Sigmoid colon (tissue), 7 donors: Measurements from ENCODE around the gene MAD2L1BP. TPM values are rescaled to one million over a fixed set of nuclear protein-coding genes. Genes with fewer than 3 reads are reported as not detected.
A peak's percentile ranks its signal among the peaks of the same experiment; 100 is the strongest.

Experiments
- DNase-seq: peaks from one replicate; pipeline ENCODE4 v3.0.0-alpha.2; 2019
- H3K27ac ChIP-seq, 4 donors: fragments of 200-600 bp; sonication (generic); one replicate each; pipeline ENCODE4 v1.5.1; 2016 to 2019; ENCODE audit warnings: mild to moderate bottlenecking in 1 of 4
- H3K27me3 ChIP-seq, 3 donors: fragments of 200-600 bp; sonication (generic); one replicate each; pipeline ENCODE4 v1.5.1; 2019; ENCODE audit warnings: mild to moderate bottlenecking in 1 of 3
- H3K36me3 ChIP-seq, 4 donors: fragments of 200-600 bp; sonication (generic); one replicate each; pipeline ENCODE4 v1.5.1; 2016 to 2019
- H3K4me1 ChIP-seq, 4 donors: fragments of 200-600 bp; sonication (generic); one replicate each; pipeline ENCODE4 v1.5.1; 2017 to 2019
- H3K4me3 ChIP-seq, 4 donors: fragments of 200-600 bp; sonication (generic); one replicate each; pipeline ENCODE4 v1.5.1; 2017 to 2019; ENCODE audit warnings: mild to moderate bottlenecking in 2 of 4, moderate library complexity in 1 of 4
- H3K9me3 ChIP-seq, 4 donors: fragments of 200-600 bp in 3 of 4; sonication (generic) in 3 of 4; one replicate each; pipeline versions ENCODE4 v1.5.1 to v1.6.1; 2013 to 2019
- CTCF ChIP-seq, 4 experiments: fragments of 450-650 bp in 3 of 4; fragments of 200-600 bp in 1 of 4; IDR thresholded peaks; one replicate each; pipeline ENCODE4 v1.5.1; 2016 to 2019; ENCODE audit warnings: antibody characterized with exemption in 4 of 4, mild to moderate bottlenecking in 3 of 4, moderate library complexity in 2 of 4
- EP300 ChIP-seq, 4 donors: sonication (generic); formaldehyde crosslinking; IDR thresholded peaks; one replicate each; pipeline ENCODE4 v1.6.1; 2017; ENCODE audit warnings: antibody characterized with exemption in 4 of 4
- POLR2A ChIP-seq, 2 donors: fragments of 450-650 bp; IDR thresholded peaks; one replicate each; pipeline ENCODE4 v1.6.1; 2016; ENCODE audit warnings: antibody characterized with exemption in 2 of 2, mild to moderate bottlenecking in 2 of 2, moderate library complexity in 2 of 2
- POLR2AphosphoS5 ChIP-seq, 4 donors: sonication (generic); formaldehyde crosslinking; IDR thresholded peaks; one replicate each; pipeline ENCODE4 v1.6.1; 2017; ENCODE audit warnings: antibody characterized with exemption in 4 of 4
- WGBS, 2 donors: extraction: QIAGEN DNeasy Blood & Tissue Kit; methylation state at CpG; one replicate each; pipeline ENCODE4 v1.1.7; 2013; 5-methylcytosine and 5-hydroxymethylcytosine counted together
- intact Hi-C: fragments of 100-400 bp; cut with DNase I; formaldehyde crosslinking; loops from one replicate; pipeline ENCODE4 v1.15.1; 2023
- polyA plus RNA-seq, 3 donors: library from polyadenylated mRNA; stranded (reverse); fragments of 200-250 nt; gene quantifications; one replicate each; pipeline ENCODE4 v1.2.3, GENCODE V29; 2013
- total RNA-seq, 4 donors: library from RNA; depleted of rRNA; stranded (reverse); fragments of >200 nt; gene quantifications; one replicate each; pipeline ENCODE4 v1.1.0, GENCODE V29; 2016
- donor health status: healthy with polysubstance abuse.
- donor health status: Bipolar disorder and iron deficiency.
- donor health status: healthy.

Gene MAD2L1BP
- total and polyA plus RNA-seq, 7 donors: 13.0 to 68.7 (median 32.3) TPM

- WGBS, 2 donors: 72 to 84% methylated on average over 9 of the region's 9 CpGs
- Histone ChIP-seq H3K36me3 (peaks cover 0 to 21% (median 10%) of the 10 kb centered on the region in 4 donors), H3K4me1 (peaks cover 0 to 46% (median 43%) of the 10 kb centered on the region in 4 donors), H3K27me3 (no peaks in the 10 kb centered on the region), H3K9me3 (no peaks in the 10 kb centered on the region), H3K27ac (peak overlapping the region; percentile 81 to 88 (median 87)), H3K4me3 (no peak overlapping the region)
- intact Hi-C loops: no loop called here
- no peak for DNase-seq
- TF ChIP-seq POLR2AphosphoS5 (IDR thresholded peaks at IDR 0.05) (no peak), CTCF (IDR thresholded peaks at IDR 0.05) (no peak), POLR2A (IDR thresholded peaks at IDR 0.05) (no peak), EP300 (IDR thresholded peaks at IDR 0.05) (no peak)
Observed at GRCh38 chr6:43634702-43635303, 837 bp upstream of the MAD2L1BP start.

GRCh38 chr6:43636308-43636659 lies 644 bp downstream of the MAD2L1BP start:
- no peaks in the 10 kb centered on the region for H3K27me3 ChIP-seq
- H3K36me3 ChIP-seq: peaks cover 7 to 36% (median 21%) of the 10 kb centered on the region in 4 donors
- no peaks in the 10 kb centered on the region for H3K9me3 ChIP-seq
- WGBS, 2 donors: 6 to 20% methylated on average over 7 of the region's 7 CpGs
- intact Hi-C loops: no loop called here
- H3K27ac ChIP-seq: peak overlapping the region; percentile 81 to 88 (median 87)
- TF ChIP-seq POLR2AphosphoS5 (IDR thresholded peaks at IDR 0.05) (no peak), EP300 (IDR thresholded peaks at IDR 0.05) (no peak), POLR2A (IDR thresholded peaks at IDR 0.05) (no peak), CTCF (IDR thresholded peaks at IDR 0.05) (no peak)
- peak overlapping the region; percentile 67 to 78 (median 72) for H3K4me3 ChIP-seq
- H3K4me1 ChIP-seq: peaks cover 0 to 40% (median 40%) of the 10 kb centered on the region in 4 donors
- no peak for DNase-seq

GRCh38 chr6:43639984-43640800 lies 4.6 kb downstream of the MAD2L1BP start:
- 94 to 95% methylated on average over 21 of the region's 21 CpGs for WGBS, 2 donors
- TF ChIP-seq POLR2AphosphoS5 (IDR thresholded peaks at IDR 0.05) (no peak), POLR2A (IDR thresholded peaks at IDR 0.05) (no peak), EP300 (IDR thresholded peaks at IDR 0.05) (no peak), CTCF (IDR thresholded peaks at IDR 0.05) (no peak)
- intact Hi-C loops: no loop called here
- Histone ChIP-seq H3K9me3 (no peaks in the 10 kb centered on the region), H3K4me3 (no peak overlapping the region), H3K27me3 (no peaks in the 10 kb centered on the region), H3K4me1 (peaks cover 0 to 44% (median 40%) of the 10 kb centered on the region in 4 donors), H3K36me3 (peaks cover 7 to 43% (median 23%) of the 10 kb centered on the region in 4 donors), H3K27ac (no peak overlapping the region)
- no peak for DNase-seq

- DNase-seq: peak; percentile 83
- intact Hi-C loops: no loop called here
- Histone ChIP-seq H3K27ac (peak within 1 kb of the TSS; percentile 20 to 64 (median 44)), H3K27me3 (no peaks in the 10 kb centered on the region), H3K4me1 (peaks cover 0 to 13% (median 10%) of the 10 kb centered on the region in 4 donors), H3K36me3 (peaks cover 4 to 19% (median 11%) of the 10 kb centered on the region in 4 donors), H3K4me3 (peak within 1 kb of the TSS; percentile 30 to 54 (median 49)), H3K9me3 (no peaks in the 10 kb centered on the region)
- WGBS, 2 donors: 8 to 10% methylated on average over 52 of the region's 52 CpGs
- TF ChIP-seq EP300 (IDR thresholded peaks at IDR 0.05): no peak
- TF ChIP-seq POLR2AphosphoS5 (IDR thresholded peaks at IDR 0.05): no peak
- TF ChIP-seq CTCF (IDR thresholded peaks at IDR 0.05): no peak
- TF ChIP-seq POLR2A (IDR thresholded peaks at IDR 0.05): no peak
Observed at GRCh38 chr6:43644940-43645612, 9.4 kb downstream of the MAD2L1BP start, which contains the start of gene RSPH9. Gene RSPH9, plus strand, starts transcription at chr6:43645036. Its CDS starts 63 bp downstream, at chr6:43645099.
